GM18951 (cell line): ENCODE results near the gene MUC3A.
"Not testable (repeated sequence)": the region's sequence is repeated elsewhere in the genome, so short reads cannot be mapped to it uniquely, and the experiment has no call there.

Source experiments
- POLR2A ChIP-seq: IDR thresholded peaks from 4 replicates; pipeline ENCODE4 v1.6.1; 2011; ENCODE audit warnings: mild to moderate bottlenecking; ENCODE audit not compliant: insufficient read length, insufficient read depth; ENCODE audit errors: extremely low read depth
- in situ Hi-C: fragments of 300-500 bp; cut with MboI; formaldehyde crosslinking; loops from one replicate; pipeline ENCODE4 v1.12.0; 2022; ENCODE audit warnings: low sequenced_read_pairs, mixed read lengths, inconsistent platforms; ENCODE audit not compliant: unreplicated experiment

The MUC3A gene

DNA sequence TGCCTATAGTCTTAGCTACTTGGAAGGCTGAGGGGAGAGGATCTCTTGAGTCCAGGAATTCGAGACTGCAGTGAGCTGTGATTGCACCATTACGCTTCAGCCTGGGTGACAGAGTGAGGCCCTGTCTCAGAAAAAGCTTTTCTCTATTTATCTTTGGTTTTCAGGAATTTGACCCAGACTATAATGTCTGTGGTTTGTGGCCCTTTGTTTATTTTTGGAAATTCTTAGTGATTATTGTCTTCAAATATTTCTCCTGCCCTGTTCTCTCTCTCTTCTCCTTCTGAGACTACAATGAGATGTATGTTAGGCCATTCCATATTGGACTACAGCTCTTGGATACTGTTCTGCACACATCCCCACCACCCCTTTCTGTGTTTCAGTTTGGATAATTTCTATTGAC, 24.7 kb downstream of the MUC3A start:
- in situ Hi-C loops: no loop called here
- TF ChIP-seq POLR2A: no peak

GRCh38 chr7:100975371-100975821, 26.1 kb downstream of the MUC3A start:
- in situ Hi-C loops: no loop called here
- no peak for TF ChIP-seq POLR2A

DNA sequence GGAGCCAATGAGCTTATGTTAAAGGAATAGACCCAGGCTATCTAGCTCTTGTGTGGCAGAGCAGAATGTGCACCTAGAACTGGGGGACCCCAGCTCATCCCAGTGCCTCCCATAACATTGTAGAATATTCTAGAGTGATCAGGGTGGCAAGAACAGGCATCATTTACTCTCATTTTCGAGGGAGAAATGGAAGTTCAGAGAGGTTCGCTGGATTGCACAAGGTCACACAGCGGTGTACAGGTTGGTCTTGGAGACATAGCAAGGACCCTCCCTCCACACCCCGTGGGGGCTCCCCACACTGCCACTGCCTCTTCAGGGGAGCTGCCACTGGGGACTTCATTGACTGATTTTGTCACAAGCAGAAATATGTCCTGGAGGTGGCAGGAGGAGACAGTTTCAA, 29.0 kb downstream of the MUC3A start:
- in situ Hi-C loops: no loop called here
- TF ChIP-seq POLR2A: no peak

DNA sequence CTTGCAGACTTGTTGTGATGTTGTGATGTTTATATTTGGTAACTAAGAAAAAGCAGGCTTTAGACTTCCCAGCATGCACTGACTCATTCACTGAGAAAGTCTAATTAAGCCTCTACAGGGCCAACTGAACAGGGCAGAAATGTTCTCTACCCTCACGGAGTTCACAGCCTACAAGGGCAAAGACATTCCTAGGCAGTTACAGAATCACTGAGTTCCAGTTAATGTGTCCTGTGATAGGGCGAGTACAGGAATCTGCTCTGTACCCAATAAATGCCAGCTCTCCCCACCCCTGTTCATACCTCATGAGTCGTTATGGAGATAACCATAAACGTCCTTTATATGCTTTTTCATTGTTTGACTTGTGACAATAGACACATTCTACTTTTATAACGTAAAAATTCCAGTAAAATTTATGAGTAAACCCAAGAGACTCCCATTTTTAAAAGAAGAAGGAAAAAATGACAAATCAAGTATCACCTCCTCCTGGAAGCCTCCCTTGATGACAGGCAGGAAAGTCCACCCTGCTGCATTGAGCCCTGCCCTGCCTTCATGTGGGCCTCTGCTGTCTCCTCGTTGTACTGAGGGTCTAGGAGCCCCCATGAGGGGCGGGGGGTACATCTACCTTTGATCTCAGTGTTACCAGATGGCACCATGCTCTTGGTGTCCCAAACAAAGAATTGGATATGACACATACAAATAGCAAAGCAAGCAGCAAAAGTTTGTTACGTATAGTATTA, 34.3 kb downstream of the MUC3A start:
- in situ Hi-C loops: no loop called here
- TF ChIP-seq POLR2A: no peak

DNA sequence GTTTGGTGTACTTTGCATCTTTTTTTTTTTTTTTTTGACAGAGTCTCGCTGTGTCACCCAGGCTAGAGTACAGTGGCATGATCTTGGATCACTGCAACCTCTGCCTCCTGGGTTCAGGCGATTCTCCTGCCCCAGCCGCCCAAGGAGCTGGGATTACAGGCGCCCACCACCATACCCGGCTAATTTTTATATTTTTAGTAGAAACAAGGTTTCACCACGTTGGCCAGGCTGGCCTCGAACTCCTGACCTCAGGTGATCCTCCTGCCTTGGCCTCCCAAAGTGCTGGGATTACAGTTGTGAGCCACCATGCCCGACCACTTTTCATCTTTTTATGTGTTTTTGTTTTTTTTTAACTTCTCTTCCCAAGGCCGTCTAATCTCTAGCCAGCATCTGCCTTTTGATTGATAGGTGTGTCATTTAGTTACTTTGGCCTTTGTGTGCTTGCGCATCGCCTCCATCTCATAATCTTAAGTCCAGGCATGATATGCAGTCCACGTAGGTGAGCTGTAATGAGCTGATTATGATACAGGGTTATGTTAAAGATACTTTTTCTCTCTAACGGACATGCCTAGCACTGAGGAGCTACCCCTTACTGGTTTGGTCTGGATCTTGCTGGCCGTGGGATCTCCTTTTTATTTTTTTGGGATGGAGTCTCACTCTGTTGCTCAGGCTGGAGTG, 35.0 kb downstream of the MUC3A start:
- in situ Hi-C loops: not testable (repeated sequence)

GRCh38 chr7:100985033-100985797, 35.9 kb downstream of the MUC3A start:
- in situ Hi-C loops: not testable (repeated sequence)

DNA sequence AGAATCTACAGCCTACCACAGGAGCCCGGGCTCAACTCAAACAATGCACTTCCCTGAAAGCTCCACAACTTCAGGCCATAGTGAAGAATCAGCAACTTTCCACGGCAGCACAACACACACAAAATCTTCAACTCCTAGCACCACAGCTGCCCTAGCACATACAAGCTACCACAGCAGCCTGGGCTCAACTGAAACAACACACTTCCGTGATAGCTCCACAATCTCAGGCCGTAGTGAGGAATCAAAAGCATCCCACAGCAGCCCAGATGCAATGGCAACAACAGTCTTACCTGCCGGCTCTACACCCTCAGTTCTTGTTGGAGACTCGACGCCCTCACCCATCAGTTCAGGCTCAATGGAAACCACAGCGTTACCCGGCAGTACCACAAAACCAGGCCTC, 42.3 kb downstream of the MUC3A start:
- no peak for TF ChIP-seq POLR2A
- in situ Hi-C loops: no loop called here

DNA sequence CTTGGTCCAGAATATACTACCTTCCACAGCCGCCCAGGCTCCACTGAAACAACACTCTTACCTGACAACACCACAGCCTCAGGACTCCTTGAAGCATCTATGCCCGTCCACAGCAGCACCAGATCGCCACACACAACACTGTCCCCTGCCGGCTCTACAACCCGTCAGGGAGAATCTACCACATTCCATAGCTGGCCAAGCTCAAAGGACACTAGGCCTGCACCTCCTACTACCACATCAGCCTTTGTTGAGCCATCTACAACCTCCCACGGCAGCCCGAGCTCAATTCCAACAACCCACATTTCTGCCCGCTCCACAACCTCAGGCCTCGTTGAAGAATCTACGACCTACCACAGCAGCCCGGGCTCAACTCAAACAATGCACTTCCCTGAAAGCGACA, 42.9 kb downstream of the MUC3A start:
- in situ Hi-C loops: not testable (repeated sequence)

DNA sequence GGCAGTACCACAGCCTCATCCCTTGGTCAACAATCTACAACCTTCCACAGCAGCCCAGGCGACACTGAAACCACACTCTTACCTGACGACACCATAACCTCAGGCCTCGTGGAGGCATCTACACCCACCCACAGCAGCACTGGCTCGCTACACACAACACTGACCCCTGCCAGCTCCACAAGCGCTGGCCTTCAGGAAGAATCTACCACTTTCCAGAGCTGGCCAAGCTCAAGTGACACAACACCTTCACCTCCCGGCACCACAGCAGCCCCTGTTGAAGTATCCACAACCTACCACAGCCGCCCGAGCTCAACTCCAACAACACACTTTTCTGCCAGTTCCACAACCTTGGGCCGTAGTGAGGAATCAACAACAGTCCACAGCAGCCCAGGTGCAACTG, 45.3 kb downstream of the MUC3A start:
- in situ Hi-C loops: not testable (repeated sequence)

GRCh38 chr7:100998530-100998929, 49.2 kb downstream of the MUC3A start:
- in situ Hi-C loops: not testable (repeated sequence)

DNA sequence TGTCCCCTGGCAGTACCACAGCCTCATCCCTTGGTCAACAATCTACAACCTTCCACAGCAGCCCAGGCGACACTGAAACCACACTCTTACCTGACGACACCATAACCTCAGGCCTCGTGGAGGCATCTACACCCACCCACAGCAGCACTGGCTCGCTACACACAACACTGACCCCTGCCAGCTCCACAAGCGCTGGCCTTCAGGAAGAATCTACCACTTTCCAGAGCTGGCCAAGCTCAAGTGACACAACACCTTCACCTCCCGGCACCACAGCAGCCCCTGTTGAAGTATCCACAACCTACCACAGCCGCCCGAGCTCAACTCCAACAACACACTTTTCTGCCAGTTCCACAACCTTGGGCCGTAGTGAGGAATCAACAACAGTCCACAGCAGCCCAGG, 50.0 kb downstream of the MUC3A start:
- in situ Hi-C loops: not testable (repeated sequence)

GRCh38 chr7:101000025-101000424, 50.7 kb downstream of the MUC3A start:
- in situ Hi-C loops: not testable (repeated sequence)

DNA sequence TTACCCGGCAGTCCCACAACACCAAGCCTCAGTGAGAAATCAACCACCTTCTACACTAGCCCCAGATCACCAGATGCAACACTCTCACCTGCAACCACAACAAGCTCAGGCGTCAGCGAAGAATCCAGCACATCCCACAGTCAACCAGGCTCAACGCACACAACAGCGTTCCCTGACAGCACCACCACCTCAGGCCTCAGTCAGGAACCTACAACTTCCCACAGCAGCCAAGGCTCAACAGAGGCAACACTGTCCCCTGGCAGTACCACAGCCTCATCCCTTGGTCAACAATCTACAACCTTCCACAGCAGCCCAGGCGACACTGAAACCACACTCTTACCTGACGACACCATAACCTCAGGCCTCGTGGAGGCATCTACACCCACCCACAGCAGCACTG, 53.0 kb downstream of the MUC3A start:
- in situ Hi-C loops: not testable (repeated sequence)

- in situ Hi-C loops: not testable (repeated sequence)
Observed at GRCh38 chr7:101007361-101007760, 58.0 kb downstream of the MUC3A start.

DNA sequence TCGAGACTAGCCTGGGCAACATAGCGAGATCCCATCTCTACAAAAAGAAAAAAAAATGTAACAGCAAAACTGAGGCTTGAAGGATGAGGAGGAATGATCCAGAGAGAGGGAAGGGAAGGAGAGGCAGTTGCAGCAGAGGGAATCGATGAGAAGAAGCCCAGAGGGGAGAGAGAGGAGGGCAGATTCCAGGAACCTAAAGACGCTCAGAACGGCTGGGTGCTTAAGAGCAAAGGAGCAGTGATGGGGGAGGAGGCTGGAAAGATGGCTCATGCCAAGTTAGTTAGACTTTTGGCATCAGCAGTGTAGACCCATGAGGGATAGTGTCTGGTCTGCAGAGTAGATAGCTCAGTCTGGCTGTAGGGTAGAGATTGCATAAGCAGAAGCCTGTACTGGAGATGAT, 60.3 kb downstream of the MUC3A start:
- in situ Hi-C loops: no loop called here
- TF ChIP-seq POLR2A: no peak
